ENCODE data around the gene FGF18.

FGF18 gene

DNA sequence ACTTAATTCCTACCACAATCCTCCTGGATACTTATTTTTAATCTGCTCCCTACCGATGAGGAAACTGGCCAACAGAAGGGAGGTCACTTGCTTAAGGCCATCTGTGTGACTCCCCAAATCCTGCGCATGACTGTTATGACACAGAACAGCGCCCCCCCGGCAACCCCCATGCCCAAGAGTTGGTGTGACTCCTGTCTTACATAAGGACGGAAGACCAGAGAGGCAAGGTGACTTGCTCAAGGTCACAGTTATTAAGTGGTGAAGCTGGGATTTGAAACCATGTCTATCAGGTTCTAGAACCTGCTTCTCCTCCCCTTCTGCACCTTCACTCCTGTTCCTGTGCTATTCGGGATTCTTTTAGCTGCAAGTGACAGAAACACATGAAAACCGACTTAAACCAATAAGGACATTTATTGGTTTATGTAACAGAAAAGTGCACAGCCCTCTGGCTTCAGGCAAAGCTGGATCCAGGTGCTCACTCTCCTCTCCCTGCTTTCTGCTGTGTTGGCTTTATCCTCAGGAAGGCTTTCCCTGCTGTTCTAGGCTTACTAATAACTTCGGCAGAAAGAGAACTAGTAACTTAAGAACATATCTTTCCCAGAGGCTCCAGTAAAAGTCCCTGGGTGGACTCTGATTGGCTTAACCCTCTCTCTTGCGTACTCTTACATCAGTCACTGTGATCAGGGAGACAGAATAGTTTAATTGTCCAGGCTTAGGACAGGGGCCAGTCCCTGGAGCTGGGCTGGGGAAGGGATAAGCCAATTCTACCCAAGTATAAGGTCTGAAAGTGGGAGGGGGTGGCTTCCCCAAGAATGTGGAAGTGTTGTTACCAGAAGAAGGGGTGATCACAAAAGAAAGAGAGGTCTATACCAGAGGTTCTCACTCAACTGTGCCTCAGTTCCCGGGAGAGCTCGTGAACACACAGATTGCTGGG, 43.7 kb downstream of the FGF18 start:
- TF ChIP-seq, protein P1, sequence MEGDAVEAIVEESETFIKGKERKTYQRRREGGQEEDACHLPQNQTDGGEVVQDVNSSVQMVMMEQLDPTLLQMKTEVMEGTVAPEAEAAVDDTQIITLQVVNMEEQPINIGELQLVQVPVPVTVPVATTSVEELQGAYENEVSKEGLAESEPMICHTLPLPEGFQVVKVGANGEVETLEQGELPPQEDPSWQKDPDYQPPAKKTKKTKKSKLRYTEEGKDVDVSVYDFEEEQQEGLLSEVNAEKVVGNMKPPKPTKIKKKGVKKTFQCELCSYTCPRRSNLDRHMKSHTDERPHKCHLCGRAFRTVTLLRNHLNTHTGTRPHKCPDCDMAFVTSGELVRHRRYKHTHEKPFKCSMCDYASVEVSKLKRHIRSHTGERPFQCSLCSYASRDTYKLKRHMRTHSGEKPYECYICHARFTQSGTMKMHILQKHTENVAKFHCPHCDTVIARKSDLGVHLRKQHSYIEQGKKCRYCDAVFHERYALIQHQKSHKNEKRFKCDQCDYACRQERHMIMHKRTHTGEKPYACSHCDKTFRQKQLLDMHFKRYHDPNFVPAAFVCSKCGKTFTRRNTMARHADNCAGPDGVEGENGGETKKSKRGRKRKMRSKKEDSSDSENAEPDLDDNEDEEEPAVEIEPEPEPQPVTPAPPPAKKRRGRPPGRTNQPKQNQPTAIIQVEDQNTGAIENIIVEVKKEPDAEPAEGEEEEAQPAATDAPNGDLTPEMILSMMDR (IDR thresholded peaks at IDR 0.05; ENCODE audit: insufficient read depth, low read depth, low read length, missing control alignments) = no peak
- no peak for DNase-seq (ENCODE audit: low read depth)
- H3K4me3 ChIP-seq (ENCODE audit: low read depth, low read length) = no peak overlapping the region

- TF ChIP-seq, protein P1 (IDR thresholded peaks at IDR 0.05; ENCODE audit: insufficient read depth, low read depth, low read length, missing control alignments) = no peak
- no peak overlapping the region for H3K4me3 ChIP-seq (ENCODE audit: low read depth, low read length)
These were observed 44.4 kb downstream of the FGF18 start for GRCh38 chr5:171463862-171464229.

GRCh38 chr5:171464829-171465228, 45.4 kb downstream of the FGF18 start:
- TF ChIP-seq, protein P1 (IDR thresholded peaks at IDR 0.05; ENCODE audit: insufficient read depth, low read depth, low read length, missing control alignments) = no peak
- no peak overlapping the region for H3K4me3 ChIP-seq (ENCODE audit: low read depth, low read length)
- DNase-seq (ENCODE audit: low read depth) = no peak

More at GRCh38 chr5:171463862-171464229, 44.4 kb downstream of the FGF18 start:
- no peak for DNase-seq (ENCODE audit: low read depth)

GRCh38 chr5:171467107-171467506, 47.7 kb downstream of the FGF18 start:
- TF ChIP-seq, protein P1 (IDR thresholded peaks at IDR 0.05; ENCODE audit: insufficient read depth, low read depth, low read length, missing control alignments) = no peak
- DNase-seq (ENCODE audit: low read depth) = no peak
- H3K4me3 ChIP-seq (ENCODE audit: low read depth, low read length) = no peak overlapping the region

GRCh38 chr5:171469326-171469725, 49.9 kb downstream of the FGF18 start:
- DNase-seq (ENCODE audit: low read depth) = no peak
- TF ChIP-seq, protein P1 (IDR thresholded peaks at IDR 0.05; ENCODE audit: insufficient read depth, low read depth, low read length, missing control alignments) = no peak
- no peak overlapping the region for H3K4me3 ChIP-seq (ENCODE audit: low read depth, low read length)

DNA sequence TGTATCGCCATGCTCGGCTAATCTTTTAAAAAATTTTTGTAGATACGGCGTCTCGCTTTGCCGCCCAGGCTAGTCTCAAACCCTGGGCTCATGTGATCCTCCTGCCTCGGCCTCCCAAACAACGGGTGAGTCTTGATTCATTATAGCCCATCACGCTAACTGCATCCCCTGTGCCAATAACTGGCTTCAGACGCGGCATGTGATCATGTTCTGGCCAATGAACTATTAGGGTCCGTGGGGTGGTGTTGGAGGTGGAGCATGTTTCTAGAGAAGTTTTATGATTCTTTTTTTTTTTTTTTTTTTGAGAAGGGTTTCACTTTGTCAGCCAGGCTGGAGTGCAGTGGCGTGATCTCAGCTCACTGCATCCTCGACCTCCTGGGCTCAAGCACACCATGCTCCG, 51.0 kb downstream of the FGF18 start:
- H3K4me3 ChIP-seq (ENCODE audit: low read depth, low read length) = no peak overlapping the region
- no peak for DNase-seq (ENCODE audit: low read depth)
- TF ChIP-seq, protein P1 (IDR thresholded peaks at IDR 0.05; ENCODE audit: insufficient read depth, low read depth, low read length, missing control alignments) = no peak

All from GM12865 (cell line).